Fibroblast of skin of right quadriceps (primary cell): ENCODE measurements around the gene SULT1A2.
"Not testable (repeated sequence)": the region's sequence is repeated elsewhere in the genome, so short reads cannot be mapped to it uniquely, and the experiment has no call there.

ENCODE experiments used
- DNase-seq: peaks from one replicate; pipeline ENCODE4 v3.0.0-alpha.2; 2013

Gene SULT1A2

GRCh38 chr16:28608867-28609596 is 12.2 kb upstream of the SULT1A2 start:
- not testable (repeated sequence) for DNase-seq

GRCh38 chr16:28608496-28608808 is 11.6 kb upstream of the SULT1A2 start:
- DNase-seq: not testable (repeated sequence)

GRCh38 chr16:28607681-28608495 is 11.0 kb upstream of the SULT1A2 start:
- not testable (repeated sequence) for DNase-seq

DNA sequence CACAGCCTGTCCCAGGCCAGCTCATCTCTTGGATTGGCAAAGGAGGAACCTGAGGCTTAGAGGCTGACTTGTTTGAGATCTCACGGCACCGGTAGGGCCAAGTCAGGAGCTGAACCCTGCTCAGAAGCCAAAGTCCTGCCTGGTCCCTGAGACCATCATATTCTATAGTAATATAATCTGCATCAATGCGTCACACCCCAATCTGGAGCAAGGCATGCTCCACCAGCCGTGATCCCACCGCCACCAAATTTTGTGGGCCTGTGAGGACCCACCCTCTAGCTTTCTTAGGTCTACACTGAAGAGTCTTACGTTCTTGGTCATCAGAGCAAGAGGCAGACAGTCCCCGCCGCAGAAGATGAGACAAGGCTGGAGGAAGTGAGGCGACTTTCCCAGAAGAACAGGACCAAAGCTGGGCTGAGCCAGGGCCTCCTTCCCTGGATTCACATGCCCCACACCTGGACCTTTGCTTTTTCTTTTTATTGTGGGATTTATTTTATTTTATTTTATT is 10.3 kb upstream of the SULT1A2 start:
- no peak for DNase-seq

DNA sequence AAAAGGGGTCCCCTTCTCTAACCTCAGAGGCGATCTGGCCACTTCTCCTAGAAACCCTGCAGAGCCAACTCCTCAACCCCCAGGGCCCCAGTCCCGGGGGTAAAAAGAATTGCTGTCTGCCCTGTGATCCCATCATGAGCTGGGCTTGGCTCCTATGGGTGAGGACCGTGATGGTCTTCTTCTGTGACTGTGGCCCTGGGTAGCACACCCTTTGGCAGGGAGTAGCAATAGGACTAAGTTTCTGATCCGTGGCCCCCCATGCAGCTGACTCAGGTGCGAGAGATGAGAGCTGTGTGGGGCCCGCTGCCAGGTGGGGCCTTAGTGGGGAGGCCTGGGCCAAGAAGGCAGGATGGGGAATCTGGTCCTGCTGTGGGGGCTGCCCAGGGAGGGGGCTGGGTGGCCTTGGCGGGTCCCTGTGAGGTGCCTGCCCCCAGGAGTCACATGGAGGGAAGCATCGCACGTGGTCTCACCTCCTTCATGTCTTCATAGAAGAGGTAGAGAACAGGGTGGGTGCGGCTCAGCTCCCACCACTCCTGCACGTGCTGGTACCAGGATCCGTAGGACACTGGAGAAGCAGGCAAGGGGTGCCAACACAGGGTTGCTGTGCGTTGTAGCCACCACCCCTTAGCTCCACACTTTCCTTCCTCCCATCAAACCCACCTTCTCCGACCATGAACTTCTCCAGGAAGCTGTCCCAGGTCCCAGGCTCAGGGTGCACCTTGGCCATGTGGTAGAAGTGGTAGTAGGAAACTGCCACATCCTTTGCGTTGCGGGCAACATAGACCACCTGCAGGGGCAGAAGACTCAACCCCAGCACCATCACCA is 9.7 kb upstream of the SULT1A2 start:
- DNase-seq: no peak

DNA sequence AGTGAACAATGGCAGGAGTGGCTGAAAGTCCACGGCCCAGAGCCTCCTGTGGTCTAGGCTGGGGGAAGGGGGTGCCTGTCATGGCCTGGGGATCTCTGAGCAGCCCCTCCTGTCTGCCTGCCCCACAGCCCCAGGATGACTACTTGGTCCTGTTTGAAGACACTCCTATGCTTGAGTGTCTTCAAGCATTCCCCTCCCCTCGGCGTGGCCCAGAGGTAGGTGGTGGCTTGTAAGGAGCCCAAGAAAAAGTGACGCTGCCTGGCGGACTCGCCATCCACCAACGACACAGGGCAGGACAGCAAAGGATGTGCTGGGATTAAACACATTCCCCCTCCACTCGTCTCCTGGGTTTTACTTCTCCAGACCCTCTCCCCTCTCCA is 7.3 kb upstream of the SULT1A2 start:
- no peak for DNase-seq

DNA sequence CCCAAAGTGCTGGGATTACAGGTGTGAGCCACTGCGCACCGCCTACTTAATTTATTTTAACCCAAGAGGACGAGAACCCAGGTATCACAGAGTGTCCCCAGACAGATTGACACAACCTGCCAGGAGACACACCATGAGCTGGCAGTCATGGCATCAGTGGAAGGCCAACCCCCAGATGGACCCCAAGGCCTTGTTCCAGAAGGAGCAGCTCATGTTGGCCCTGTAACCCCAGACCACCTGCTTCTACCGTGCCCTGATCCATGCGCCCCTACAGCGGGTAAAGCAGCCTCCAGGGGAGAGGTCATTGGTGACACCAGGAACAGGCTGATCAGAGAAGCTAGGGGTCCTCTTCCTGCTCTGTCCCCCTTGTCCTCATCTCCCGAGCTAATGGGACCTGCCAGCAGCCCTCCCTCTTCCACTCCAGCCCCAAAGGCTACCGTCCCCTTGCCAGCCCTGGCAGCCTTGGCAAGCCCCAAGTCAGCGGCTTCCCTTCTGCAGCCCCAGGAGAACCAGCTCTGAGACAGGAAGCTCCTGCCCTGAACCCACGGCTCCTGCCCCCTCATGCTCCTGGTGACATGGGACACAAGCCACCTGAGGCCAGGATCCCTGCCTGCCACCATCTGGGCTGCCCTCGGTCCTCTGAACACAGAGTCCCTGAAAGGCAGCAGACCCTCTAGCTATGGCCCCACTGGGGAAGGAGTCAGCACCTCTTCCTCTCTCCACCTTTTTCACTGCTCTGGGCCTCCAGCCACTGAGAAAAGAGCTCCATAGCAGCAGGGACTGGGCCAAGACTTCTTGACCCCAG is 6.7 kb upstream of the SULT1A2 start:
- DNase-seq: no peak

GRCh38 chr16:28602529-28602928 is 5.7 kb upstream of the SULT1A2 start:
- no peak for DNase-seq

- DNase-seq: not testable (repeated sequence)
Observed at GRCh38 chr16:28602062-28602461, 5.2 kb upstream of the SULT1A2 start.

GRCh38 chr16:28601589-28601988 is 4.7 kb upstream of the SULT1A2 start:
- DNase-seq: not testable (repeated sequence)

DNA sequence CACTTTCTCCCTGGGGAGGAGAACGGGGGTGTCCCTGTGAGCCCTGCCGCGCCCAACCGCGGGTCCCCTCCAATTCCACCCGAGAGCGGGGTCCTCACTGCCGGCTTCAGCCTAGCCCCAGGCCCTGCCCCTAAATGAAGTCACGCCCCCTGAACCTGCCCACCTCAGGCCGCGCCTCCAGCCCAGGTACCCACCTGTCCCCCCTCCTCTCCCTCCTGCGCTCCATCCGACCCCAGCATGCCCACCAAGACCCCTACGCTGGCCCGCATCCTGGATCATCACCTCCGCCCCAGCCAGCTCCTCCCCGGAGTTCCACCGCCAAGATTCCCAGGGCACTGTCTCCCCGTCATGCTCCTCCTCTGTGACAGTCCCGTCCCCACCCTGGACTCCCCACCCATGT is 4.1 kb upstream of the SULT1A2 start:
- not testable (repeated sequence) for DNase-seq

DNA sequence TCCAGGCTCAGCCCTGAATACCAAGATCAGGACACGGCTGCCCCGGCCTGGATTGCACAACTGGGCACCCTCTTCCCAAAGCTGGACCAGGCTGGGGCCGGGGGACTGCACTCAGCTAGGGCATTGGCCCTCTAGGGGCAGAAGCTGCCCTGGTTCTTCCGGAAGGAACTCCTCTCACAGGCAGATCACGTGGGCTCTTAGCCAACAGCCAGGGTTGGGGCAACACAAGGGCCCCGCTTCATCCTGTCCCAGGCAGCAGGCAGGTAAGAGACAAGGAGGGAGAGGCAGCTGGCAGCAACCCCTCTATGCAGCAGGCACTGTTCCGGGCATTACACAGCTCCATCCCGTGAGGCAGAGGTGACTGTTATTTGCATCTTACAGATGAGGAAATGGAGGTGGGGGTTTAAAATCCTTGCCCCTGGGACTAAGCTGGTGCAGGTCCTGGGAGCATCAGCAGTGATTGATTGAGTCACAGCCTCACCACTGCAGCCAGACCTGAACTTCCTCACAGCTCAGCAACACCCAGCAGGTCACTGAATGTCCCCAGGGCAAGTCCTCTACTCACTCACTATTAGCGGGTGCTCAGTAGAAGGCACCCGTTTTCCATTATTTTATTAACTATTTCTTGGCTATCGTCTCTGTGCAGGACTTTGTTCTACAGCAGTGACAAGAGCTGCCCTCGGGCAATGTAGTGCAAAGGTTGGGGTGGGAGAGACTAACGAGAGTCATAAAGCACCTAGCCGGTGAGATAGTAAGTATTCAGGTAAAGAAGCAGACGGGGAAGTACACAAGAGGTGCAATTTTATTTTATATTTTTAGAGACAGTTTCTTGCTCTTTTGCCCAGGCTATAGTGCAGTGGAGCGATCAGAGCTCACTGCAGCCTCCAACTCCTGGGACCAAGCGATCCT is 2.8 kb upstream of the SULT1A2 start:
- not testable (repeated sequence) for DNase-seq

DNA sequence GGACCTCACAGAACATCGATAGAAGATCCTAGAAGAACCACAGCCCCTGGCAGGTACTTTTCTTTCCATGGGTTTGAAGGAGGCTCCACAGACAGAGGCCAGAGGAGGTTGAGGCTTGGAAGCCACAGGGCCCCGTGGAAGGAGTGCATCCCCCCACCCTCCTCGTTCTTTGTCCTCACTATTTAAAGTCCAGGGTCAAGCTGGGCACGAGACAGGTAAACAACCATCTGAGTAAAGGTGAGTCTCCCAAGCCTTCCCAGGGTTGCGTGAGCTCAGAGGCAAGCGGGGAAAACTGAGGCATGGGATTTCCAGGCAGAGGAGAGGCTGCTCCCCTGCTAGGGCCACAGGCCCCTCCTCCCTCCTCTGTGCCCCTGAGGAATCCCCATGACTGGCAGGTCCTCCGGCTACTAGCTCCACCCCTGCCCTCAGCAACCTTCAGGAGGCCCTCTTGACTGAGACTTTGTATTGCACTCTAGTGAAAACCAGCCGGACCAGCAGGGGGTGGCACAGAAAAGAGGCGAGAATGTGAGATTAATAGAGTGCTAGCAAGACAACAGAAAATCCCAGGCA is 927 bp upstream of the SULT1A2 start:
- no peak for DNase-seq

- DNase-seq: no peak
Observed at GRCh38 chr16:28596115-28596630, 677 bp downstream of the SULT1A2 start.

GRCh38 chr16:28595451-28595850 is 1.4 kb downstream of the SULT1A2 start:
- DNase-seq: not testable (repeated sequence)

DNA sequence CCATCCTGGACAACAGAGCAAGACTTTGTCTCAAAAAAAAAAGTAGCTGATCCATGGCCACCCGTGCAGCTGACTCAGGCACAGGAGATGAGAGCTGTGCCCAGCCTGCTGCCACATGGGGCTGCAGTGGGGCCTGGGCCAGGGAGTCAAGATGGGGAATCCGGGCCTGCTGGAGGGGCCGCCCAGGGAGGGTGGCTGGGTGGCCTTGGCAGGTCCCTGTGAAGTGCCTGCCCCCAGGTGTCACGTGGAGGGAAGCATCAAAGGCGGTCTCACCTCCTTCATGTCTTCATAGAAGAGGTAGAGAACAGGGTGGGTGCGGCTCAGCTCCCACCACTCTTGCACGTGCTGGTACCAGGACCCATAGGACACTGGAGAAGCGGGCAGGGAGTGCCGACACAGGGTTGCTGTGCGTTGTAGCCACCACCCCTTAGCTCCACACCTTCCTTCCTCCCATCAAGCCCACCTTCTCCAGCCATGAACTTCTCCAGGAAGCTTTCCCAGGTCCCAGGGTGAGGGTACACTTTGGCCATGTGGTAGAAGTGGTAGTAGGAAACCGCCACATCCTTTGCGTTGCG is 3.8 kb downstream of the SULT1A2 start:
- no peak for DNase-seq

DNA sequence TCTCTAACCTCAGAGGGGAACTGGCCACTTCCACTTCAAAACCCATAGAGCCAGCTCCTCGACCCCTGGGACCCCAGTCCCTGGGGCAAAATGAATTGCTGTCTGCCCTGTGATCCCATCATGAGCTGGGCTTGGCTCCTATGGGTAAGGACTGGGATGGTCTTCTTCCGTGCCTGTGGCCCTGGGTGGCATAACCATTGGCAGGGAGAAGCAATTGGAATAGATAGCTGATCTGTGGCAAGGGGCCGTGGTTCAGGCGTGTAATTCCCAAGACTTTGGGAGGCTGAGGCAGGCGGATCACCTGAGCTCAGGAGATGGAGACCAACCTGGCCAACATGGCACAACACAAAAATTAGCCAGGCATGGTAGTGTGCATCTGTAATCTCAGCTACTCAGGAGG is 4.3 kb downstream of the SULT1A2 start:
- no peak for DNase-seq

DNA sequence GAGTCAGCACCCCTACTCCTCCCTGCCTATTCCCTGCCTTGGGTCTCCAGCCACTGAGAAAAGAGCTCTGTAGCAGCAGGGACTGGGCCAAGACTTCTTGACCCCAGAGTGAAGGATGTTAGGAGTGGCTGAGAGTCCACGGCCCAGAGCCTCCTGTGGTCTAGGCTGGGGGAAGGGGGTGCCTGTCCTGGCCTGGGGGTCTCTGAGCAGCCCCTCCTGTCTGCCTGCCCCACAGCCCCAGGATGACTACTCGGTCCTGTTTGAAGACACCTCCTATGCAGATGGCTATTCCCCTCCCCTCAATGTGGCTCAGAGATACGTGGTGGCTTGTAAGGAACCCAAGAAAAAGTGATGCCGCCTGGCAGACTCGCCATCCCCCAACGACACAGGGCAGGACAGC is 5.5 kb downstream of the SULT1A2 start:
- no peak for DNase-seq

DNA sequence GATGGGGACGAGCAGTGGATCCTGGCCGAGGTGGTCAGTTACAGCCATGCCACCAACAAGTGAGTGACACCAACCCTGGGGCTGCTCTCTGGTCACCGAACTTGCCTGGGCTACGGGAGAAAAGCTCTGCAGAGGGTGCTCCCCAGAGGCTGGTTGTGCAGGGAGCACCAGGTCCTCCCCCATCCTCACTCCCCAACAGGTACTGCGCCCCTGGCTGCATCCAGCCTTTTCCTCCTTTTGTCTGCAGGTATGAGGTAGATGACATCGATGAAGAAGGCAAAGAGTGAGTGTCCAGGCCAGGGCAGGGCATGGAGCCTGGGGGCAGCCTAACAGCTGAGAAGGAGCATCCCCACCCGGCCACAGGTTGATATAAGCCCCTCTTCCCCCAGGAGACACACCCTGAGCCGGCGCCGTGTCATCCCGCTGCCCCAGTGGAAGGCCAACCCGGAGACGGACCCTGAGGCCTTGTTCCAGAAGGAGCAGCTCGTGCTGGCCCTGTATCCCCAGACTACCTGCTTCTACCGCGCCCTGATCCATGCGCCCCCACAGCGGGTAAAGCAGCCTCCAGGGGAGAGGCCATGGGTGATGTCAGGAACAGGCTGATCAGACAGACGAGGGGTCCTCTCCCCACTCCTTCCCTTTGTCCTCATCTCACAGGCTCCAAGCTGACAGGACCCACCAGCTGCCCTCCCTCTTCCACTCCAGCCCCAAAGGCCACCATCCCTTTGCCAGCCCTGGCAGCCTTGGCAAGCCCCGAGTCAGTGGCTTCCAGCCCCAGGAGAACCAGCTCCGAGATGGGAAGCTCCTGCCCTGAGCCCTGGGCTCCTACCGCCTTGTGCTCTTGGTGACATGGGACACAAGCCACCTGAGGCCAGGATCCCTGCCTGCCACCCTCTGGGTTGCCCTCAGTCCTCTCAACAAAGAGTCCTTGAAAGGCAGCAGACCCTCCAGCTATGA is 6.2 kb downstream of the SULT1A2 start:
- no peak for DNase-seq
